ENCODE results near the gene SP9.
A peak's percentile ranks its signal among the peaks of the same experiment; 100 is the strongest.

SP9 gene

GRCh38 chr2:174328961-174329715 lies 5.6 kb upstream of the SP9 start:
- TF ChIP-seq, protein P1, sequence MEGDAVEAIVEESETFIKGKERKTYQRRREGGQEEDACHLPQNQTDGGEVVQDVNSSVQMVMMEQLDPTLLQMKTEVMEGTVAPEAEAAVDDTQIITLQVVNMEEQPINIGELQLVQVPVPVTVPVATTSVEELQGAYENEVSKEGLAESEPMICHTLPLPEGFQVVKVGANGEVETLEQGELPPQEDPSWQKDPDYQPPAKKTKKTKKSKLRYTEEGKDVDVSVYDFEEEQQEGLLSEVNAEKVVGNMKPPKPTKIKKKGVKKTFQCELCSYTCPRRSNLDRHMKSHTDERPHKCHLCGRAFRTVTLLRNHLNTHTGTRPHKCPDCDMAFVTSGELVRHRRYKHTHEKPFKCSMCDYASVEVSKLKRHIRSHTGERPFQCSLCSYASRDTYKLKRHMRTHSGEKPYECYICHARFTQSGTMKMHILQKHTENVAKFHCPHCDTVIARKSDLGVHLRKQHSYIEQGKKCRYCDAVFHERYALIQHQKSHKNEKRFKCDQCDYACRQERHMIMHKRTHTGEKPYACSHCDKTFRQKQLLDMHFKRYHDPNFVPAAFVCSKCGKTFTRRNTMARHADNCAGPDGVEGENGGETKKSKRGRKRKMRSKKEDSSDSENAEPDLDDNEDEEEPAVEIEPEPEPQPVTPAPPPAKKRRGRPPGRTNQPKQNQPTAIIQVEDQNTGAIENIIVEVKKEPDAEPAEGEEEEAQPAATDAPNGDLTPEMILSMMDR (IDR thresholded peaks at IDR 0.05; ENCODE audit: extremely low read depth, missing control alignments): no peak
- peak; percentile 24 for DNase-seq (ENCODE audit: low spot score)

- no peak for DNase-seq (ENCODE audit: low spot score)
- TF ChIP-seq, protein P1 (IDR thresholded peaks at IDR 0.05; ENCODE audit: extremely low read depth, missing control alignments): no peak
These were observed 3.7 kb upstream of the SP9 start for GRCh38 chr2:174330945-174331594.

DNA sequence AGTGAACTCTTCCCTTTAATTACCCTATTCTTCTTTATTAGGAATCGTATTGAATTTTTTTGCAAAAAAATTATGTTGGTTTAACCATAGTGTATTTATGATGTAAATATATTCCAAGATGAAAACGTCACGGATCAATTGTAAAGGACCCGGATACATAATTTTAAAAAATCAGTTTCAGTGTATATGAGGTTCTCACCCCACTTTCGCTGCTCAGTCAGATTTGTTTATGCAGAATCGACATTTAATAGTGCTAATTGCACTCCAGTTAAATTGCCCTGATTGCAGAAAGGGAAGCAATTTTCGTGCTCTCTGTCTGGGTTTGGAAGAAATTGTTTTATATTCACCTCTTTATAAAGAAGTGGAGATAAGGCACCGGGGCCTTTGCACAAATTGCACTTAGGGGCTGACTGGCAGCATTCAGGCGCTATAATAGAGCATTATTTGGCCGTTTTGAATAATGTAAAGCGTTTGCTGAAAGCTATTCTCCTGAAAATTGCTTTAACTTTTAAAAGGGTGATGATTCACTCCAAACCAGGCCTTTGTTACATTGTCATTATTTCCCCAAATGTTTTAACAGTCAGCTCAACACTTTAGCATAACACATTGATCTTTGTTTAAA lies 3.0 kb upstream of the SP9 start:
- TF ChIP-seq, protein P1 (IDR thresholded peaks at IDR 0.05; ENCODE audit: extremely low read depth, missing control alignments): no peak
- DNase-seq (ENCODE audit: low spot score): no peak

GRCh38 chr2:174332217-174332963 lies 2.4 kb upstream of the SP9 start:
- peak; percentile 40 for DNase-seq (ENCODE audit: low spot score)
- TF ChIP-seq, protein P1 (IDR thresholded peaks at IDR 0.05; ENCODE audit: extremely low read depth, missing control alignments): no peak

DNA sequence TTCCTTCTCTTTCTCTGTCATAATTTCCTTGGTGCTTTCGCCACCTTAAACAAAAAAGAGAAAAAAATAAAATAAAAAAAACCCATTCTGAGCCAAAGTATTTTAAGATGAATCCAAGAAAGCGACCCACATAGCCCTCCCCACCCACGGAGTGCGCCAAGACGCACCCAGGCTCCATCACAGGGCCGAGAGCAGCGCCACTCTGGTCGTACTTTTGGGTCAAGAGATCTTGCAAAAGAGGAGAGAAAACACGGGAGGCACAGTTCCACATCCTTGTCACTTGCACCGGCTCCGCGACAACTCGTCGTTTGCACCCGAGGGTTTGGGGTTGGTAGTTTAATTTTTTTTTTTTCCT lies 1.8 kb upstream of the SP9 start:
- DNase-seq (ENCODE audit: low spot score): no peak

GRCh38 chr2:174333372-174334277 lies 1.1 kb upstream of the SP9 start:
- DNase-seq (ENCODE audit: low spot score): peak; percentile 41
- TF ChIP-seq, protein P1 (IDR thresholded peaks at IDR 0.05; ENCODE audit: extremely low read depth, missing control alignments): no peak

More for the DNA sequence above, 1.8 kb upstream of the SP9 start:
- TF ChIP-seq, protein P1 (IDR thresholded peaks at IDR 0.05; ENCODE audit: extremely low read depth, missing control alignments): no peak
